ENCODE data around the gene METTL25B. TPM values are rescaled to one million over a fixed set of nuclear protein-coding genes. Genes with fewer than 3 reads are reported as not detected.

The METTL25B gene
- total RNA-seq, 1 donor from 2014 or later: 13.0 TPM

- Histone ChIP-seq H3K4me3 (ENCODE audit: low read depth, low read length) (peak overlapping the region; percentile 7), H3K27me3 (ENCODE audit: control insufficient read depth, insufficient read depth, low read length) (no peaks in the 10 kb centered on the region), H3K36me3 (ENCODE audit: control insufficient read depth, insufficient read depth, low read length) (no peaks in the 10 kb centered on the region)
- TF ChIP-seq CTCF (IDR thresholded peaks at IDR 0.05; ENCODE audit: insufficient read depth, low read length, poor library complexity, severe bottlenecking): peak; percentile 68
- DNase-seq (ENCODE audit: low read depth): no peak
Measured at GRCh38 chr1:156726549-156727226, 1.6 kb upstream of the METTL25B start.

- TF ChIP-seq CTCF (IDR thresholded peaks at IDR 0.05; ENCODE audit: insufficient read depth, low read length, poor library complexity, severe bottlenecking): no peak
Measured at GRCh38 chr1:156727492-156727891, 777 bp upstream of the METTL25B start.

GRCh38 chr1:156728599-156729462 is 562 bp downstream of the METTL25B start, which contains the start of gene ISG20L2:
TSS of gene ISG20L2 (minus strand) at chr1:156728766. CDS start at chr1:156727652, 1,114 bp downstream.
- H3K36me3 ChIP-seq (ENCODE audit: control insufficient read depth, insufficient read depth, low read length): no peaks in the 10 kb centered on the region
- TF ChIP-seq CTCF (IDR thresholded peaks at IDR 0.05; ENCODE audit: insufficient read depth, low read length, poor library complexity, severe bottlenecking): no peak
- peak; percentile 92 for DNase-seq (ENCODE audit: low read depth)
- H3K4me3 ChIP-seq (ENCODE audit: low read depth, low read length): peak within 1 kb of the TSS; percentile 62
- no peaks in the 10 kb centered on the region for H3K27me3 ChIP-seq (ENCODE audit: control insufficient read depth, insufficient read depth, low read length)

More at GRCh38 chr1:156727492-156727891, 777 bp upstream of the METTL25B start:
- DNase-seq (ENCODE audit: low read depth): no peak
- Histone ChIP-seq H3K4me3 (ENCODE audit: low read depth, low read length) (peak overlapping the region; percentile 62), H3K27me3 (ENCODE audit: control insufficient read depth, insufficient read depth, low read length) (no peaks in the 10 kb centered on the region), H3K36me3 (ENCODE audit: control insufficient read depth, insufficient read depth, low read length) (no peaks in the 10 kb centered on the region)

GRCh38 chr1:156733989-156734584 is 5.8 kb downstream of the METTL25B start:
- Histone ChIP-seq H3K4me3 (ENCODE audit: low read depth, low read length) (no peak overlapping the region), H3K36me3 (ENCODE audit: control insufficient read depth, insufficient read depth, low read length) (peaks cover 2% of the 10 kb centered on the region), H3K27me3 (ENCODE audit: control insufficient read depth, insufficient read depth, low read length) (no peaks in the 10 kb centered on the region)
- no peak for TF ChIP-seq CTCF (IDR thresholded peaks at IDR 0.05; ENCODE audit: insufficient read depth, low read length, poor library complexity, severe bottlenecking)
- no peak for DNase-seq (ENCODE audit: low read depth)

- H3K27me3 ChIP-seq (ENCODE audit: control insufficient read depth, insufficient read depth, low read length): no peaks in the 10 kb centered on the region
- TF ChIP-seq CTCF (IDR thresholded peaks at IDR 0.05; ENCODE audit: insufficient read depth, low read length, poor library complexity, severe bottlenecking): no peak
- DNase-seq (ENCODE audit: low read depth): no peak
- H3K4me3 ChIP-seq (ENCODE audit: low read depth, low read length): no peak overlapping the region
- peaks cover 3% of the 10 kb centered on the region for H3K36me3 ChIP-seq (ENCODE audit: control insufficient read depth, insufficient read depth, low read length)
Measured at GRCh38 chr1:156738407-156738806, 10.1 kb downstream of the METTL25B start.
